Caco-2 (cell line): ENCODE results near the gene MAST4. TPM values are rescaled to one million over a fixed set of nuclear protein-coding genes. Genes with fewer than 3 reads are reported as not detected.

ENCODE experiments used
- BruUV-seq: library from RNA; stranded (reverse); fragments of 400-500 nt; replicated peaks from 2 replicates; lab custom pipeline; 2021; lab: Mats Ljungman, UMichigan
- CTCF ChIA-PET: fragments of 300-600 bp; sonication (Branson Sonifier 250); formaldehyde crosslinking; loops from one replicate; lab custom pipeline; 2022; ENCODE audit warnings: antibody characterized with exemption; lab: Charles Lee
- POLR2A ChIA-PET: fragments of 300-600 bp; sonication (Branson Sonifier 250); formaldehyde crosslinking; loops from one replicate; lab custom pipeline; 2022; ENCODE audit warnings: antibody characterized with exemption; lab: Charles Lee
- DNase-seq, 2 experiments: peaks; one replicate each; pipeline versions ENCODE4 v3.0.0 to v3.0.0-alpha.2; 2020 to 2022
- H3K27me3 ChIP-seq: replicated peaks from 2 replicates; pipeline ENCODE4 v1.6.0; 2011; ENCODE audit warnings: low read length; ENCODE audit not compliant: control insufficient read depth, insufficient read depth
- H3K36me3 ChIP-seq: 2 replicates; pipeline ENCODE4 v1.5.1; 2011; ENCODE audit warnings: low read length; ENCODE audit not compliant: control insufficient read depth, insufficient read depth
- H3K4me1 ChIP-seq: fragments of 250-450 bp; sonication (Bioruptor Pico); 2 replicates; pipeline ENCODE4 v1.5.1; 2020; ENCODE audit warnings: mild to moderate bottlenecking
- H3K4me3 ChIP-seq: 2 replicates; pipeline ENCODE4 v1.5.1; 2011; ENCODE audit warnings: low read depth, mild to moderate bottlenecking, control low read depth, low read length
- H3K9me3 ChIP-seq: fragments of 250-450 bp; sonication (Bioruptor Pico); 2 replicates; pipeline ENCODE4 v1.5.1; 2020; ENCODE audit warnings: mild to moderate bottlenecking, moderate library complexity
- H3K27ac Mint-ChIP-seq: one replicate; pipeline ENCODE4 v1.8.0; 2022; ENCODE audit warnings: mixed read lengths; ENCODE audit not compliant: unreplicated experiment
- H3K27me3 Mint-ChIP-seq: one replicate; pipeline ENCODE4 v1.8.0; 2022; ENCODE audit warnings: mixed read lengths; ENCODE audit not compliant: insufficient read depth, unreplicated experiment
- H3K36me3 Mint-ChIP-seq: one replicate; pipeline ENCODE4 v1.8.0; 2022; ENCODE audit warnings: mild to moderate bottlenecking, mixed read lengths; ENCODE audit not compliant: insufficient read depth, unreplicated experiment
- H3K4me1 Mint-ChIP-seq: one replicate; pipeline ENCODE4 v1.8.0; 2022; ENCODE audit warnings: low read depth, mixed read lengths; ENCODE audit not compliant: unreplicated experiment
- H3K4me3 Mint-ChIP-seq: one replicate; pipeline ENCODE4 v1.8.0; 2022; ENCODE audit warnings: mild to moderate bottlenecking, moderate library complexity, mixed read lengths; ENCODE audit not compliant: unreplicated experiment
- H3K9me3 Mint-ChIP-seq: one replicate; pipeline ENCODE4 v1.8.0; 2022; ENCODE audit warnings: mixed read lengths; ENCODE audit not compliant: unreplicated experiment
- intact Hi-C: fragments of 100-400 bp; cut with micrococcal nuclease; formaldehyde crosslinking; loops from one replicate; pipeline ENCODE4 v1.10.0; 2022; ENCODE audit not compliant: unreplicated experiment
- total RNA-seq: library from RNA; stranded (reverse); gene quantifications from 2 replicates; pipeline ENCODE4 v1.2.3, GENCODE V29; 2022
- TF ChIP-seq, protein P1 (sequence below), 2 experiments: fragments of 200-600 bp in 1 of 2; IDR thresholded peaks; 1 replicate in 1 of 2; 2 replicates in 1 of 2; pipeline versions ENCODE4 v1.5.1 to v1.8.0; 2011 to 2022; ENCODE audit warnings: antibody characterized with exemption in 1 of 2, control low read depth in 1 of 2, inconsistent platforms in 1 of 2, low read depth in 1 of 2, low read length in 1 of 2, mild to moderate bottlenecking in 1 of 2, moderate library complexity in 1 of 2; ENCODE audit not compliant: insufficient read depth in 1 of 2, severe bottlenecking in 1 of 2, unreplicated experiment in 1 of 2

The MAST4 gene
- total RNA-seq, 1 experiment from 2014 or later, result 17.8 TPM

DNA sequence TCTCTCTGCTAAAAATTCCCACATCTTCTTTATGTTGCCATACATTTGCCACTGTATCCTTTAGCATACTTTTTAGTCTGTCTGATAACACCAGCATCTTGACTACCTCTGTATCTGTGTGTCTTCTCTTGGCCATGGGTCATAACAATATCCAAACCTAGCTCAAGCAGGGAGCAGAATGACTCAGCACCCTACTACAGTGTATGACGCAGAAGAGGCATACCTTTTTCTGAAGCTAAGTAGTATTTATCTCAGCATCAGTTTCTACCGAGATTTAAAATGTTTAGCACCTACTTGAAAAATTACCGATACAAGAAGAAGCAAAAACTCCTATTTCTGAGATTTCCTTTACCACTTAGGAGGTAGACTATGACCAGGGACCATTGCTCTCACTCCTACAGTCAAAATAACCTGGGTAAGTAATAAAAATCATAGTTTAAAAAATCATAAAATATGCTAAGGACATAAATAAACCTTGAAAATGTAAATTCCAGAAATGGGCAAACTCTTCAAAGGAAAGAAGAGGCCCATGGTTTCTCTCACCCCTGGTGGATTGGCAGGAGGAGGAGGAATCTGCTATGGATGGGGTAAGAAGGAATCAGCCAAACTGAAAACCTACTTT, 286.5 kb downstream of the MAST4 start:
- H3K27ac Mint-ChIP-seq, result no peak overlapping the region
- peaks cover 6% of the 10 kb centered on the region for H3K4me1 Mint-ChIP-seq

DNA sequence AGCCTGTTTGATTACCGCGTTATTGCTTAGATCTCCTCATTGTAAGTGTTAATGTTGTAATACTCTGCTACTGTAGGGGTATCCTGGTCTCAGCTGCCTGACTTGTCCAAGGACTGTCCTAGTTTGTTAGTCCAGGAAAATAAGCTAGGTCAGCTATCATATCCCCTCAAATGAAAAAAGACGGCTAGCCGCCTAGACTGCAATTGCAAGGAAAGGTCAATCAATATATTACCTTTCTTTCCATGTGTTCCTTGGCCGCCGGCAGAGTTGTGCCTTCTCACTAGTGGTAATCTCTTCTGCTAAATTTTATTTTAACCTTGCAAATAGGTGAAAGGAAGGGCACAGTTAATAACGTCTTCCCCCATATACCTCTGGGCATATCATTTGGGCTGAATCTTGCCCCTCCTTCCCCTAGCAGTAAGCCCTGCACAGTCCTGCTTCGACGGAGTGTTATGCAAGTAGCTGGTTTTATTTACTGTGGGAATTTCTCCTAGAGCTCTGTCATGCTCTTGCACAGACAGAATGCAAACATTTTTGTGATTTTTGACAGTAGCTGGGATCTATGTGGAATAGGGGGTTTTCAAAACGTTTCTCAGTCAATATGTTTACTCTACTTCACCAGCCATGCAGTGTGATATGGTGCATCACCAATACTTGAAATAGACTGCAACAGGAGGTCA, 288.5 kb downstream of the MAST4 start:
- H3K27me3 Mint-ChIP-seq, result no peaks in the 10 kb centered on the region
- peaks cover 6% of the 10 kb centered on the region for H3K4me1 Mint-ChIP-seq
- Histone ChIP-seq H3K36me3 (no peaks in the 10 kb centered on the region), H3K4me3 (no peak overlapping the region), H3K9me3 (no peaks in the 10 kb centered on the region), H3K27me3 (no peaks in the 10 kb centered on the region), H3K4me1 (peaks cover 4% of the 10 kb centered on the region; the same call in 1 of the 2 replicates)
- intact Hi-C loops, result no loop called here
- H3K4me3 Mint-ChIP-seq, result no peak overlapping the region
- TF ChIP-seq, protein P1, sequence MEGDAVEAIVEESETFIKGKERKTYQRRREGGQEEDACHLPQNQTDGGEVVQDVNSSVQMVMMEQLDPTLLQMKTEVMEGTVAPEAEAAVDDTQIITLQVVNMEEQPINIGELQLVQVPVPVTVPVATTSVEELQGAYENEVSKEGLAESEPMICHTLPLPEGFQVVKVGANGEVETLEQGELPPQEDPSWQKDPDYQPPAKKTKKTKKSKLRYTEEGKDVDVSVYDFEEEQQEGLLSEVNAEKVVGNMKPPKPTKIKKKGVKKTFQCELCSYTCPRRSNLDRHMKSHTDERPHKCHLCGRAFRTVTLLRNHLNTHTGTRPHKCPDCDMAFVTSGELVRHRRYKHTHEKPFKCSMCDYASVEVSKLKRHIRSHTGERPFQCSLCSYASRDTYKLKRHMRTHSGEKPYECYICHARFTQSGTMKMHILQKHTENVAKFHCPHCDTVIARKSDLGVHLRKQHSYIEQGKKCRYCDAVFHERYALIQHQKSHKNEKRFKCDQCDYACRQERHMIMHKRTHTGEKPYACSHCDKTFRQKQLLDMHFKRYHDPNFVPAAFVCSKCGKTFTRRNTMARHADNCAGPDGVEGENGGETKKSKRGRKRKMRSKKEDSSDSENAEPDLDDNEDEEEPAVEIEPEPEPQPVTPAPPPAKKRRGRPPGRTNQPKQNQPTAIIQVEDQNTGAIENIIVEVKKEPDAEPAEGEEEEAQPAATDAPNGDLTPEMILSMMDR (IDR thresholded peaks at IDR 0.05; ENCODE audit: insufficient read depth in 1 of 2, low read depth in 1 of 2, low read length in 1 of 2, severe bottlenecking in 1 of 2, unreplicated experiment in 1 of 2), result no peak
- no peaks in the 10 kb centered on the region for H3K9me3 Mint-ChIP-seq
- H3K27ac Mint-ChIP-seq, result no peak overlapping the region
- POLR2A ChIA-PET, result no interaction called here
- CTCF ChIA-PET, result interaction anchor here (0.6 kb wide), 1 partner anchor 57 kb away, joined by 4 read pairs; no protein-coding TSS in a partner anchor
- no peaks in the 10 kb centered on the region for H3K36me3 Mint-ChIP-seq
- BruUV-seq, result no TSS peak
- DNase-seq, result no peak

More for the DNA sequence above, 286.5 kb downstream of the MAST4 start:
- CTCF ChIA-PET, result no interaction called here
- Mint-ChIP-seq H3K4me3 (no peak overlapping the region), H3K27me3 (no peaks in the 10 kb centered on the region), H3K36me3 (no peaks in the 10 kb centered on the region), H3K9me3 (no peaks in the 10 kb centered on the region)
- no peaks in the 10 kb centered on the region for H3K36me3 ChIP-seq
- POLR2A ChIA-PET, result no interaction called here
- no peak for DNase-seq
- no peaks in the 10 kb centered on the region for H3K9me3 ChIP-seq
- no peaks in the 10 kb centered on the region for H3K27me3 ChIP-seq
- BruUV-seq, result no TSS peak
- intact Hi-C loops, result no loop called here
- no peak overlapping the region for H3K4me3 ChIP-seq
- peaks cover 4% of the 10 kb centered on the region; the same call in 1 of the 2 replicates for H3K4me1 ChIP-seq
- TF ChIP-seq, protein P1 (IDR thresholded peaks at IDR 0.05; ENCODE audit: insufficient read depth in 1 of 2, low read depth in 1 of 2, low read length in 1 of 2, severe bottlenecking in 1 of 2, unreplicated experiment in 1 of 2), result no peak

GRCh38 chr5:66886941-66887340, 290.7 kb downstream of the MAST4 start:
- no TSS peak for BruUV-seq
- POLR2A ChIA-PET, result no interaction called here
- Mint-ChIP-seq H3K4me1 (peaks cover 16% of the 10 kb centered on the region), H3K9me3 (no peaks in the 10 kb centered on the region), H3K27me3 (no peaks in the 10 kb centered on the region), H3K4me3 (no peak overlapping the region), H3K36me3 (no peaks in the 10 kb centered on the region), H3K27ac (no peak overlapping the region)
- intact Hi-C loops, result no loop called here
- CTCF ChIA-PET, result no interaction called here
- no peak overlapping the region for H3K4me3 ChIP-seq
- no peaks in the 10 kb centered on the region for H3K27me3 ChIP-seq
- TF ChIP-seq, protein P1 (IDR thresholded peaks at IDR 0.05; ENCODE audit: insufficient read depth in 1 of 2, low read depth in 1 of 2, low read length in 1 of 2, severe bottlenecking in 1 of 2, unreplicated experiment in 1 of 2), result no peak
- H3K4me1 ChIP-seq, result no peaks in the 10 kb centered on the region; the same call in 1 of the 2 replicates
- no peaks in the 10 kb centered on the region for H3K36me3 ChIP-seq
- no peak for DNase-seq
- H3K9me3 ChIP-seq, result no peaks in the 10 kb centered on the region
